ENCODE results near the gene STX1B. TPM values are rescaled to one million over a fixed set of nuclear protein-coding genes. Genes with fewer than 3 reads are reported as not detected.

The STX1B gene
- total and polyA plus RNA-seq, 2 donors (not counting 3 experiments of a cell fraction or from before 2014, with no cell fraction given): 0.11 to 0.14 TPM

GRCh38 chr16:31006086-31006385 lies 4.4 kb downstream of the STX1B start:
- CTCF ChIA-PET: no interaction called here
- H3K4me1 ChIP-seq (ENCODE audit: control insufficient read depth, extremely low read depth, insufficient read depth, low read length): no peaks in the 10 kb centered on the region
- no peak overlapping the region for H3K4me3 ChIP-seq (replicated peaks in 1 of 3; ENCODE audit: insufficient read depth in 1 of 3, low read depth in 1 of 3, low read length in 3 of 3)
- DNase-seq (ENCODE audit: low read depth, low spot score) (no peak), FAIRE-seq (no peak)
- no peaks in the 10 kb centered on the region for H4K20me1 ChIP-seq (replicated peaks; ENCODE audit: control insufficient read depth, extremely low read depth, insufficient read depth, low read length)
- no peak overlapping the region for H2AFZ ChIP-seq (ENCODE audit: low read depth, low read length)
- dilution Hi-C loops (cut with MboI; ENCODE audit: extremely low pct_ligation_motif_present, low sequenced_read_pairs) (no loop called here), intact Hi-C loops (cut with micrococcal nuclease) (no loop called here)
- H3K27me3 ChIP-seq (ENCODE audit: control insufficient read depth in 2 of 2, insufficient read depth in 2 of 2, low read length in 2 of 2): peaks cover 12 to 19% of the 10 kb centered on the region in 2 experiments
- POLR2A ChIA-PET: no interaction called here
- no peak for TF ChIP-seq MYC (IDR thresholded peaks at IDR 0.05; ENCODE audit: low read depth, low read length)
- no peak for TF ChIP-seq GATA2 (IDR thresholded peaks at IDR 0.05; ENCODE audit: insufficient read depth, insufficient read length, low read depth, low read length)
- no peak for TF ChIP-seq POLR2A (IDR thresholded peaks at IDR 0.05; ENCODE audit: low read depth, low read length)
- TF ChIP-seq, protein P1, sequence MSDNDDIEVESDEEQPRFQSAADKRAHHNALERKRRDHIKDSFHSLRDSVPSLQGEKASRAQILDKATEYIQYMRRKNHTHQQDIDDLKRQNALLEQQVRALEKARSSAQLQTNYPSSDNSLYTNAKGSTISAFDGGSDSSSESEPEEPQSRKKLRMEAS (IDR thresholded peaks at IDR 0.05; ENCODE audit: insufficient read depth, insufficient read length): no peak
- no peak for TF ChIP-seq EZH2 (IDR thresholded peaks at IDR 0.05; ENCODE audit: borderline replicate concordance, low read depth, low read length, severe bottlenecking)
- TF ChIP-seq, protein P2, sequence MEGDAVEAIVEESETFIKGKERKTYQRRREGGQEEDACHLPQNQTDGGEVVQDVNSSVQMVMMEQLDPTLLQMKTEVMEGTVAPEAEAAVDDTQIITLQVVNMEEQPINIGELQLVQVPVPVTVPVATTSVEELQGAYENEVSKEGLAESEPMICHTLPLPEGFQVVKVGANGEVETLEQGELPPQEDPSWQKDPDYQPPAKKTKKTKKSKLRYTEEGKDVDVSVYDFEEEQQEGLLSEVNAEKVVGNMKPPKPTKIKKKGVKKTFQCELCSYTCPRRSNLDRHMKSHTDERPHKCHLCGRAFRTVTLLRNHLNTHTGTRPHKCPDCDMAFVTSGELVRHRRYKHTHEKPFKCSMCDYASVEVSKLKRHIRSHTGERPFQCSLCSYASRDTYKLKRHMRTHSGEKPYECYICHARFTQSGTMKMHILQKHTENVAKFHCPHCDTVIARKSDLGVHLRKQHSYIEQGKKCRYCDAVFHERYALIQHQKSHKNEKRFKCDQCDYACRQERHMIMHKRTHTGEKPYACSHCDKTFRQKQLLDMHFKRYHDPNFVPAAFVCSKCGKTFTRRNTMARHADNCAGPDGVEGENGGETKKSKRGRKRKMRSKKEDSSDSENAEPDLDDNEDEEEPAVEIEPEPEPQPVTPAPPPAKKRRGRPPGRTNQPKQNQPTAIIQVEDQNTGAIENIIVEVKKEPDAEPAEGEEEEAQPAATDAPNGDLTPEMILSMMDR (IDR thresholded peaks at IDR 0.05; ENCODE audit: extremely low read depth in 1 of 2, insufficient read depth in 1 of 2, low read depth in 1 of 2, low read length in 2 of 2): no peak
- TF ChIP-seq FOS (IDR thresholded peaks at IDR 0.05; ENCODE audit: borderline replicate concordance, insufficient read depth, low read length): no peak
- TF ChIP-seq POLR2AphosphoS5 (IDR thresholded peaks at IDR 0.05; ENCODE audit: insufficient read depth, low read depth, low read length): no peak
- no peak for TF ChIP-seq JUN (IDR thresholded peaks at IDR 0.05; ENCODE audit: borderline replicate concordance, insufficient read depth, insufficient read length, low read depth)
- H3K9ac ChIP-seq (replicated peaks; ENCODE audit: extremely low read depth, insufficient read depth, low read length): no peak overlapping the region
- no TSS peak for BruUV-seq (replicated peaks)
- H3K4me2 ChIP-seq (ENCODE audit: insufficient read depth, low read length): no peak overlapping the region
- no peaks in the 10 kb centered on the region for H3K79me2 ChIP-seq (ENCODE audit: control insufficient read depth, insufficient read depth, low read length)
- H3K27ac ChIP-seq (ENCODE audit: insufficient read depth, low read depth, low read length): no peak overlapping the region
- no peaks in the 10 kb centered on the region for H3K9me1 ChIP-seq (replicated peaks; ENCODE audit: control insufficient read depth, extremely low read depth, insufficient read depth, low read length)
- H3K9me3 ChIP-seq (replicated peaks; ENCODE audit: control insufficient read depth, insufficient read depth, low read length): no peaks in the 10 kb centered on the region
- no peaks in the 10 kb centered on the region for H3K36me3 ChIP-seq (ENCODE audit: control insufficient read depth in 2 of 2, extremely low read depth in 1 of 2, insufficient read depth in 2 of 2, low read length in 2 of 2)

Measured in endothelial cell of umbilical vein (primary cell).